A549 (cell line): Measurements from ENCODE around the gene IBSP. TPM values are rescaled to one million over a fixed set of nuclear protein-coding genes. Genes with fewer than 3 reads are reported as not detected.

Experiments
- ATAC-seq, 2 experiments: fragments of 200-7000 bp in 1 of 2; fragments of >200 bp in 1 of 2; cut with Nextera tagmentation in 1 of 2; cut with Tn5 transposase in 1 of 2; 3 replicates each; pipeline versions ENCODE4 v1.8.0 to v1.9.1; 2018 to 2020; ENCODE audit warnings: mild to moderate bottlenecking in 1 of 2, moderate library complexity in 1 of 2
- CTCF ChIA-PET: fragments of 300-600 bp; sonication (Branson Sonifier 250); formaldehyde crosslinking; extraction: SDS; loops from one replicate; lab custom pipeline; 2021; ENCODE audit warnings: antibody characterized with exemption, inconsistent platforms; lab: Yijun Ruan, JAX
- POLR2A ChIA-PET: fragments of 350-600 bp; formaldehyde crosslinking; extraction: SDS; loops from one replicate; lab custom pipeline; 2021; ENCODE audit warnings: antibody characterized with exemption, inconsistent platforms; lab: Yijun Ruan, JAX
- DNase-seq, 2 experiments: peaks; one replicate each; pipeline versions ENCODE4 v3.0.0 to v3.0.0-alpha.2; 2011 to 2016; ENCODE audit warnings: low read depth in 1 of 2, low spot score in 1 of 2
- FAIRE-seq: peaks from 2 replicates; lab custom pipeline; 2011; peaks lifted over from hg19 to GRCh38; lab: Jason Lieb, UNC
- H3K27ac ChIP-seq, 2 experiments: fragments of >200 bp; sonication (Bioruptor Twin); formaldehyde crosslinking; 3 replicates each; pipeline ENCODE4 v1.5.1; 2016 to 2017
- H3K4me1 ChIP-seq: fragments of >200 bp; sonication (Bioruptor Twin); formaldehyde crosslinking; 3 replicates; pipeline ENCODE4 v1.6.1; 2016
- H3K4me2 ChIP-seq: fragments of >200 bp; sonication (Bioruptor Twin); formaldehyde crosslinking; 3 replicates; pipeline ENCODE4 v1.6.1; 2016
- H3K4me3 ChIP-seq: fragments of >200 bp; sonication (Bioruptor Twin); formaldehyde crosslinking; 3 replicates; pipeline ENCODE4 v1.5.1; 2016
- H3K9me3 ChIP-seq: fragments of >200 bp; sonication (Bioruptor Twin); formaldehyde crosslinking; 3 replicates; pipeline ENCODE4 v1.6.1; 2016
- CHD4 ChIP-seq: fragments of 200-600 bp; sonication (generic); IDR thresholded peaks from 2 replicates; pipeline ENCODE4 v1.6.1; 2016; ENCODE audit warnings: antibody characterized with exemption, mild to moderate bottlenecking, borderline replicate concordance
- EHMT2 ChIP-seq: fragments of 200-600 bp; sonication (generic); IDR thresholded peaks from 2 replicates; pipeline ENCODE4 v1.6.1; 2016; ENCODE audit warnings: antibody characterized with exemption, low read depth, mild to moderate bottlenecking, moderate library complexity
- FOSB ChIP-seq: fragments of 250-450 bp; sonication (Bioruptor Pico); IDR thresholded peaks from 2 replicates; pipeline ENCODE4 v1.5.0; 2020; ENCODE audit warnings: mild to moderate bottlenecking, moderate library complexity
- FOSL2 ChIP-seq, 2 experiments: fragments of 450-650 bp in 1 of 2; fragments of >200 bp in 1 of 2; sonication (Bioruptor Twin) in 1 of 2; formaldehyde crosslinking; IDR thresholded peaks; 2 replicates each; pipeline versions ENCODE4 v1.5.0 to v1.6.1; 2016 to 2020; ENCODE audit warnings: mild to moderate bottlenecking in 1 of 2, moderate library complexity in 1 of 2
- HOXA7 ChIP-seq: fragments of 250-450 bp; sonication (Bioruptor Pico); IDR thresholded peaks from 2 replicates; pipeline ENCODE4 v1.5.0; 2020; ENCODE audit warnings: mild to moderate bottlenecking, moderate library complexity
- HOXB5 ChIP-seq: fragments of 250-450 bp; sonication (Bioruptor Pico); IDR thresholded peaks from 2 replicates; pipeline ENCODE4 v1.5.0; 2020; ENCODE audit warnings: mild to moderate bottlenecking, moderate library complexity
- JUN ChIP-seq, 2 experiments: fragments of >200 bp; sonication (Bioruptor Twin); formaldehyde crosslinking; IDR thresholded peaks; 2 replicates in 1 of 2; 3 replicates in 1 of 2; pipeline ENCODE4 v1.6.1; 2016 to 2017
- KDM1A ChIP-seq: fragments of 200-600 bp; sonication (generic); IDR thresholded peaks from 2 replicates; pipeline ENCODE4 v1.6.1; 2016; ENCODE audit warnings: low read depth, mild to moderate bottlenecking
- MYC ChIP-seq: IDR thresholded peaks from 2 replicates; pipeline ENCODE4 v1.6.1; 2012; ENCODE audit warnings: mild to moderate bottlenecking, inconsistent platforms, low read length, improper control_type of control experiment, borderline replicate concordance
- NPAS2 ChIP-seq: fragments of 250-450 bp; sonication (Bioruptor Pico); IDR thresholded peaks from 2 replicates; pipeline ENCODE4 v1.8.0; 2022; ENCODE audit warnings: mild to moderate bottlenecking, moderate library complexity, borderline replicate concordance
- POLR2A ChIP-seq: IDR thresholded peaks from 2 replicates; pipeline ENCODE4 v1.6.1; 2012; ENCODE audit warnings: mild to moderate bottlenecking, low read length
- POLR2AphosphoS2 ChIP-seq: conservative IDR thresholded peaks from 2 replicates; pipeline ENCODE4 v1.6.1; 2012; ENCODE audit warnings: low read length, improper control_type of control experiment, inconsistent platforms
- RAD21 ChIP-seq, 2 experiments: fragments of >200 bp in 1 of 2; sonication (Bioruptor Twin) in 1 of 2; formaldehyde crosslinking in 1 of 2; IDR thresholded peaks in 1 of 2; conservative IDR thresholded peaks in 1 of 2; 2 replicates in 1 of 2; 3 replicates in 1 of 2; pipeline ENCODE4 v1.6.1; 2012 to 2018; ENCODE audit warnings: inconsistent platforms in 1 of 2
- SMC3 ChIP-seq: fragments of >200 bp; sonication (Bioruptor Twin); formaldehyde crosslinking; IDR thresholded peaks from 3 replicates; pipeline ENCODE4 v1.6.1; 2018; ENCODE audit warnings: inconsistent platforms
- WGBS: methylation state at CpG from one replicate; pipeline ENCODE4 v1.1.6; 2017; ENCODE audit errors: missing lambda C conversion rate; 5-methylcytosine and 5-hydroxymethylcytosine counted together
- polyA plus RNA-seq, 4 experiments: library from polyadenylated mRNA; depleted of rRNA in 3 of 4; stranded (reverse); fragments of >200 nt; fragmentation: RNase III in 1 of 4; extraction: RNeasy Plus Mini Kit Qiagen cat#74134 plus additional on column Dnase treatment in 1 of 4; gene quantifications; 2 replicates in 3 of 4; 3 replicates in 1 of 4; pipeline ENCODE4 v1.2.3, GENCODE V29; 2011 to 2017
- TF ChIP-seq, protein P1 (sequence below): fragments of >200 bp; sonication (Bioruptor Twin); formaldehyde crosslinking; IDR thresholded peaks from 3 replicates; pipeline ENCODE4 v1.5.1; 2016
- TF ChIP-seq, protein P2 (sequence below): fragments of >200 bp; sonication (Bioruptor Twin); formaldehyde crosslinking; IDR thresholded peaks from 3 replicates; pipeline ENCODE4 v1.6.1; 2016
- TF ChIP-seq, protein P3 (sequence below): IDR thresholded peaks from 2 replicates; pipeline ENCODE4 v1.6.1; 2012
- TF ChIP-seq, protein P4 (sequence below): fragments of >200 bp; sonication (Bioruptor Twin); formaldehyde crosslinking; IDR thresholded peaks from 2 replicates; pipeline ENCODE4 v1.6.1; 2016
- TF ChIP-seq, protein P5 (sequence below): IDR thresholded peaks from 2 replicates; pipeline ENCODE4 v1.6.1; 2012

The IBSP gene
- polyA plus RNA-seq, 2 of the 4 experiments (the other 2 are of a cell fraction), result not detected

DNA sequence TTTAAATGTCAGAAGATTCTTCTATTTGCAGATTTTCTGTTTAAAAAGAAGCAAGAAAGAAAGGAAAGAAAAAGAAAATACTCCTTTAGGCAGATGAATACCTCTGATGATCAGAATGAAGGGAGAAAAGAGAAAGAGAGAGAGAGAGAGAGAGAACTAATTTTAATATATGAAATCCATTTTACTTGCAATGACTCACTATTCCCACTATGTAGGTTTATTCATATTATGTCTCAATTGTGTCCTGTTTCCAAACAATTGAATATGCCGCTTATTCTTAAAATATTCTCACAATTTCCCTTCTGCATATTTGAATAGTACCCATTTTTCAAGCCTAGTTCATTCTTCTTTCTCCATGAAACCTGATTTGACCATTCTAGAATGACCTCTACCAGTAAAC, 45.1 kb downstream of the IBSP start:
- ATAC-seq, result no peak
- TF ChIP-seq FOSL2 (IDR thresholded peaks at IDR 0.05) (no peak), FOSL2 (CRISPR knock-in tag; IDR thresholded peaks at IDR 0.05) (no peak), HOXB5 (CRISPR knock-in tag) (no peak)
- CTCF ChIA-PET, result interaction anchor here (1.5 to 3.3 kb wide), 3 partner anchors 9 to 165 kb away, joined by 3 to 11 read pairs (median 7); no protein-coding TSS in a partner anchor
- 86% methylated on average over 1 of the region's 1 CpG for WGBS
- Histone ChIP-seq H3K27ac (no peak overlapping the region), H3K4me1 (peaks cover 6% of the 10 kb centered on the region; the same call in 1 of the 3 replicates), H3K4me3 (no peak overlapping the region), H3K9me3 (no peaks in the 10 kb centered on the region), H3K4me2 (no peak overlapping the region)
- FAIRE-seq, result no peak
- POLR2A ChIA-PET, result no interaction called here
- DNase-seq, result no peak

DNA sequence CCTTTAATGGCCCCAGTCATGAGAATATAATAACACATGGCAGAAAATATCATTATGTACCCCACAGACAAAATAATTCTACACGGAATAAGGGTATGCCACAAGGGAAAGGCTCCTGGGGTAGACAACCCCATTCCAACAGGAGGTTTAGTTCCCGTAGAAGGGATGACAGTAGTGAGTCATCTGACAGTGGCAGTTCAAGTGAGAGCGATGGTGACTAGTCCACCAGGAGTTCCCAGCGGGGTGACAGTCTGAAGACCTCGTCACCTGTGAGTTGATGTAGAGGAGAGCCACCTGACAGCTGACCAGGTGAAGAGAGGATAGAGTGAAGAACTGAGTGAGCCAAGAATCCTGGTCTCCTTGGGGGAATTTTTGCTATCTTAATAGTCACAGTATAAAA, 46.9 kb downstream of the IBSP start:
- ATAC-seq, result no peak
- no peak for DNase-seq
- Histone ChIP-seq H3K4me3 (no peak overlapping the region), H3K4me2 (no peak overlapping the region), H3K27ac (no peak overlapping the region), H3K4me1 (peaks cover 10% of the 10 kb centered on the region; the same call in 1 of the 3 replicates)
- ChIA-PET CTCF (interaction anchor here (0.8 to 13.6 kb wide), 6 partner anchors 8 to 302 kb away, joined by 3 to 142 read pairs (median 4); partner anchors contain the start of gene SPP1), POLR2A (no interaction called here)
- no peak for FAIRE-seq
- TF ChIP-seq FOSB (CRISPR knock-in tag), result no peak
- no peak for TF ChIP-seq JUN (IDR thresholded peaks at IDR 0.05)
- no peak for TF ChIP-seq NPAS2
- no peak for TF ChIP-seq CHD4
- TF ChIP-seq, all 56 proteins: peak for 0
- 48% methylated on average over 5 of the region's 5 CpGs for WGBS
- no peaks in the 10 kb centered on the region for H3K9me3 ChIP-seq

DNA sequence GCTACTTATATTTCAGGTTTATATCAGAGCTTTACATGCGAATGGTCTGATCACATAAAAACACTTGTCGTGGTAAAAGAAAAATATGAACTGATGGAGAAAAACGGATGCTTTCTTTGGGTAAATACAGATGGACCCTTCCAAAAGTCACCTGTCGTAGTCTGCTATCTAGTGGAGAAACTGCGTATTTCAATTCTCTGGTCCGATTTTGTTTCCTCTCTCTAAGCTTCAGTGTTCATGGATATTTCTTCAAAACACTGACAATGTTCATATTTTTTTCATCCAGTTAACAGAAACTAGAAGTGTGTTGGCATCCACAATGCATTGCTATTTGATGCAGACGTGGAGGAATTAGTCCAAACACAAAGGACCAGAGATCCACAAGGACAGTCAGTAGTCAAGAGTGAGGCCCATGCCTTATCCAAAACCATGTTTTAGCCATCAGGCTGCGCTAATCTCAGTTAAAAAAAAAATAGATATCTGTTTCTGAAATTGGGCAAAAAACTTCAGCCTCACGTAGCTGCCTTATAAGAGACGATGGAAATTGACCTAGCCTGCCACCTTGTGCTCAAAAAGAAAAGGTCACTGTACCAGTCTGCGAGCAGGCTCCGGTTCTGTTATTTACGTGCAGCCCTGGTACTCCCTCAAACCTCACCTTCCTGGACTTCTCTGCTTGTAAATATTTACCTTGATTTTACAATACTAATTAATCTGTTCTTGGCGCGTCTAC, 49.4 kb downstream of the IBSP start:
- H3K27ac ChIP-seq, result peak overlapping the region in 1 of 2 experiments; percentile 48; a peak in 1 of 6 replicates
- CTCF ChIA-PET, result interaction anchor here (0.6 to 13.6 kb wide), 57 partner anchors 9 to 663 kb away, joined by 3 to 142 read pairs (median 4); partner anchors contain the start of gene SPP1
- TF ChIP-seq SMC3, result peak; percentile 57
- TF ChIP-seq CHD4, result no peak
- peak; percentile 51 to 55 for TF ChIP-seq RAD21 (conservative IDR thresholded peaks at IDR 0.05 in 1 of 2, IDR thresholded peaks at IDR 0.05 in 1 of 2)
- TF ChIP-seq, protein P1, sequence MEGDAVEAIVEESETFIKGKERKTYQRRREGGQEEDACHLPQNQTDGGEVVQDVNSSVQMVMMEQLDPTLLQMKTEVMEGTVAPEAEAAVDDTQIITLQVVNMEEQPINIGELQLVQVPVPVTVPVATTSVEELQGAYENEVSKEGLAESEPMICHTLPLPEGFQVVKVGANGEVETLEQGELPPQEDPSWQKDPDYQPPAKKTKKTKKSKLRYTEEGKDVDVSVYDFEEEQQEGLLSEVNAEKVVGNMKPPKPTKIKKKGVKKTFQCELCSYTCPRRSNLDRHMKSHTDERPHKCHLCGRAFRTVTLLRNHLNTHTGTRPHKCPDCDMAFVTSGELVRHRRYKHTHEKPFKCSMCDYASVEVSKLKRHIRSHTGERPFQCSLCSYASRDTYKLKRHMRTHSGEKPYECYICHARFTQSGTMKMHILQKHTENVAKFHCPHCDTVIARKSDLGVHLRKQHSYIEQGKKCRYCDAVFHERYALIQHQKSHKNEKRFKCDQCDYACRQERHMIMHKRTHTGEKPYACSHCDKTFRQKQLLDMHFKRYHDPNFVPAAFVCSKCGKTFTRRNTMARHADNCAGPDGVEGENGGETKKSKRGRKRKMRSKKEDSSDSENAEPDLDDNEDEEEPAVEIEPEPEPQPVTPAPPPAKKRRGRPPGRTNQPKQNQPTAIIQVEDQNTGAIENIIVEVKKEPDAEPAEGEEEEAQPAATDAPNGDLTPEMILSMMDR, result peak; percentile 60
- TF ChIP-seq, protein P2, sequence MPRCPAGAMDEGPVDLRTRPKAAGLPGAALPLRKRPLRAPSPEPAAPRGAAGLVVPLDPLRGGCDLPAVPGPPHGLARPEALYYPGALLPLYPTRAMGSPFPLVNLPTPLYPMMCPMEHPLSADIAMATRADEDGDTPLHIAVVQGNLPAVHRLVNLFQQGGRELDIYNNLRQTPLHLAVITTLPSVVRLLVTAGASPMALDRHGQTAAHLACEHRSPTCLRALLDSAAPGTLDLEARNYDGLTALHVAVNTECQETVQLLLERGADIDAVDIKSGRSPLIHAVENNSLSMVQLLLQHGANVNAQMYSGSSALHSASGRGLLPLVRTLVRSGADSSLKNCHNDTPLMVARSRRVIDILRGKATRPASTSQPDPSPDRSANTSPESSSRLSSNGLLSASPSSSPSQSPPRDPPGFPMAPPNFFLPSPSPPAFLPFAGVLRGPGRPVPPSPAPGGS, result no peak
- TF ChIP-seq NPAS2, result no peak
- no peak for TF ChIP-seq POLR2AphosphoS2
- TF ChIP-seq EHMT2, result no peak
- TF ChIP-seq, all 56 proteins: peak for 3
- peak; percentile 15 to 50 for DNase-seq
- H3K9me3 ChIP-seq, result no peaks in the 10 kb centered on the region
- peak; percentile 96 to 98 for ATAC-seq
- FAIRE-seq, result no peak
- H3K4me3 ChIP-seq, result peak overlapping the region; percentile 37
- 5% methylated on average over 15 of the region's 15 CpGs for WGBS
- POLR2A ChIA-PET, result no interaction called here
- H3K4me2 ChIP-seq, result peak overlapping the region; percentile 89
- peaks cover 13% of the 10 kb centered on the region; the same call in 1 of the 3 replicates for H3K4me1 ChIP-seq

DNA sequence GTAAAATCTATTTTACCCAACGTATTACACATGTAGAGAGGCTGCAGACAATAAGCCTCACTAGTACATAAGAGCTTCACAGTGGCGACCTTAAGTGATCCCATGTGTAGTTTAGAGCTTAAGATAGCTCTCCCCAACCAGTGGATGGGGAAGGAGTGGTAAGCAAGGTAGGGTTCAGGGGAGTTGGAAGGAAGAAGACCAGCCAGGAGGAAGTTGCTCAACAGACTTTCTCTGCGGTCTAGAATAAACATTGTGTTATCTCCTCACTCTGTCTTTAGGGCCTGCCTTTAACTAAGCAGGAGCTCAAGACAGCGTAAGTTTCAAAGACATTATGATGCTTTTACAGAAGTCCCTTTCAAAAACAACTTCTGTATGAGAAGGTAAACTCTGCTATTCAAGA, 50.3 kb downstream of the IBSP start:
- ChIA-PET CTCF (interaction anchor here (0.6 to 13.6 kb wide), 41 partner anchors 8 to 662 kb away, joined by 3 to 142 read pairs (median 4); partner anchors contain the start of gene SPP1), POLR2A (no interaction called here)
- Histone ChIP-seq H3K4me2 (peak overlapping the region; percentile 89; the same call in 2 of the 3 replicates), H3K9me3 (no peaks in the 10 kb centered on the region), H3K27ac (no peak overlapping the region), H3K4me3 (no peak overlapping the region), H3K4me1 (peaks cover 9% of the 10 kb centered on the region; the same call in 1 of the 3 replicates)
- FAIRE-seq (no peak), ATAC-seq (peak in 1 of 2 experiments; percentile 25; a peak in 2 of 6 replicates), DNase-seq (no peak)
- TF ChIP-seq, protein P1, result no peak
- TF ChIP-seq POLR2A, result no peak
- no peak for TF ChIP-seq NPAS2
- no peak for TF ChIP-seq KDM1A
- TF ChIP-seq, protein P3, sequence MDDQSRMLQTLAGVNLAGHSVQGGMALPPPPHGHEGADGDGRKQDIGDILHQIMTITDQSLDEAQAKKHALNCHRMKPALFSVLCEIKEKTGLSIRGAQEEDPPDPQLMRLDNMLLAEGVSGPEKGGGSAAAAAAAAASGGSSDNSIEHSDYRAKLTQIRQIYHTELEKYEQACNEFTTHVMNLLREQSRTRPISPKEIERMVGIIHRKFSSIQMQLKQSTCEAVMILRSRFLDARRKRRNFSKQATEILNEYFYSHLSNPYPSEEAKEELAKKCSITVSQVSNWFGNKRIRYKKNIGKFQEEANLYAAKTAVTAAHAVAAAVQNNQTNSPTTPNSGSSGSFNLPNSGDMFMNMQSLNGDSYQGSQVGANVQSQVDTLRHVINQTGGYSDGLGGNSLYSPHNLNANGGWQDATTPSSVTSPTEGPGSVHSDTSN, result no peak
- no peak for TF ChIP-seq MYC
- TF ChIP-seq, protein P4, sequence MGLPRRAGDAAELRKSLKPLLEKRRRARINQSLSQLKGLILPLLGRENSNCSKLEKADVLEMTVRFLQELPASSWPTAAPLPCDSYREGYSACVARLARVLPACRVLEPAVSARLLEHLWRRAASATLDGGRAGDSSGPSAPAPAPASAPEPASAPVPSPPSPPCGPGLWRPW, result no peak
- TF ChIP-seq, protein P5, sequence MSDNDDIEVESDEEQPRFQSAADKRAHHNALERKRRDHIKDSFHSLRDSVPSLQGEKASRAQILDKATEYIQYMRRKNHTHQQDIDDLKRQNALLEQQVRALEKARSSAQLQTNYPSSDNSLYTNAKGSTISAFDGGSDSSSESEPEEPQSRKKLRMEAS, result no peak
- TF ChIP-seq HOXA7 (CRISPR knock-in tag), result no peak
- 32% methylated on average over 4 of the region's 4 CpGs for WGBS
